Measurements from ENCODE around the gene SYNE2. TPM values are rescaled to one million over a fixed set of nuclear protein-coding genes. Genes with fewer than 3 reads are reported as not detected.

The SYNE2 gene
- total RNA-seq, 4 donors from 2014 or later = 65.8 to 174 (median 126) TPM

GRCh38 chr14:64008016-64008415 is 155.2 kb downstream of the SYNE2 start:
- TF ChIP-seq POLR2A (IDR thresholded peaks at IDR 0.05) (no peak), CTCF (IDR thresholded peaks at IDR 0.05) (no peak), EP300 (IDR thresholded peaks at IDR 0.05) (no peak), POLR2AphosphoS5 (IDR thresholded peaks at IDR 0.05) (no peak)
- Histone ChIP-seq H3K4me1 (peaks cover 0 to 14% (median 0%) of the 10 kb centered on the region in 3 donors), H3K27me3 (no peaks in the 10 kb centered on the region), H3K9me3 (no peaks in the 10 kb centered on the region), H3K4me3 (no peak overlapping the region), H3K27ac (no peak overlapping the region), H3K36me3 (peaks cover 0 to 57% of the 10 kb centered on the region in 2 donors)
- ATAC-seq = no peak
- 72 to 100% methylated on average over 2 of the region's 2 CpGs for WGBS, 2 donors (ENCODE audit: low coverage in 1 of 2)

- WGBS, 2 donors (ENCODE audit: low coverage in 1 of 2) = 86 to 92% methylated on average over 2 to 3 of the region's 3 CpGs
- peaks cover 0 to 5% (median 0%) of the 10 kb centered on the region in 3 donors for H3K9me3 ChIP-seq
- H3K4me1 ChIP-seq = peaks cover 0 to 14% (median 0%) of the 10 kb centered on the region in 3 donors
- TF ChIP-seq CTCF (IDR thresholded peaks at IDR 0.05) (no peak), POLR2A (IDR thresholded peaks at IDR 0.05) (no peak), EP300 (IDR thresholded peaks at IDR 0.05) (no peak), POLR2AphosphoS5 (IDR thresholded peaks at IDR 0.05) (no peak)
- H3K4me3 ChIP-seq = no peak overlapping the region
- ATAC-seq = no peak
- H3K27me3 ChIP-seq = no peaks in the 10 kb centered on the region
- H3K36me3 ChIP-seq = peaks cover 0 to 40% of the 10 kb centered on the region in 2 donors
- no peak overlapping the region for H3K27ac ChIP-seq
Observed at GRCh38 chr14:64012003-64012402, 159.2 kb downstream of the SYNE2 start.

GRCh38 chr14:64012720-64013119 is 159.9 kb downstream of the SYNE2 start:
- H3K9me3 ChIP-seq = peaks cover 0 to 5% (median 0%) of the 10 kb centered on the region in 3 donors
- H3K27ac ChIP-seq = no peak overlapping the region
- peaks cover 0 to 36% of the 10 kb centered on the region in 2 donors for H3K36me3 ChIP-seq
- 89 to 100% methylated on average over 1 of the region's 1 CpG for WGBS, 2 donors (ENCODE audit: low coverage in 1 of 2)
- no peaks in the 10 kb centered on the region for H3K27me3 ChIP-seq
- no peak for ATAC-seq
- TF ChIP-seq POLR2AphosphoS5 (IDR thresholded peaks at IDR 0.05) (no peak), POLR2A (IDR thresholded peaks at IDR 0.05) (no peak), EP300 (IDR thresholded peaks at IDR 0.05) (no peak), CTCF (IDR thresholded peaks at IDR 0.05) (no peak)
- H3K4me1 ChIP-seq = peaks cover 0 to 14% (median 0%) of the 10 kb centered on the region in 3 donors
- no peak overlapping the region for H3K4me3 ChIP-seq

GRCh38 chr14:64025479-64025878 is 172.7 kb downstream of the SYNE2 start:
- H3K4me1 ChIP-seq = peaks cover 0 to 23% (median 0%) of the 10 kb centered on the region in 3 donors
- TF ChIP-seq EP300 (IDR thresholded peaks at IDR 0.05) (no peak), POLR2A (IDR thresholded peaks at IDR 0.05) (no peak)
- peaks cover 0 to 72% of the 10 kb centered on the region in 2 donors for H3K36me3 ChIP-seq
- H3K27me3 ChIP-seq = no peaks in the 10 kb centered on the region
- no peak overlapping the region for H3K27ac ChIP-seq
- no peak for ATAC-seq
- no peak overlapping the region for H3K4me3 ChIP-seq
- WGBS, 2 donors (ENCODE audit: low coverage in 1 of 2) = 90 to 96% methylated on average over 3 of the region's 3 CpGs
- no peaks in the 10 kb centered on the region for H3K9me3 ChIP-seq

- Histone ChIP-seq H3K27ac (no peak overlapping the region), H3K4me3 (no peak overlapping the region), H3K27me3 (no peaks in the 10 kb centered on the region), H3K4me1 (peaks cover 0 to 34% (median 3%) of the 10 kb centered on the region in 3 donors), H3K36me3 (peaks cover 0 to 64% of the 10 kb centered on the region in 2 donors), H3K9me3 (no peaks in the 10 kb centered on the region)
- ATAC-seq = no peak
- 88 to 95% methylated on average over 2 of the region's 2 CpGs for WGBS, 2 donors (ENCODE audit: low coverage in 1 of 2)
- no peak for TF ChIP-seq EP300 (IDR thresholded peaks at IDR 0.05)
- TF ChIP-seq POLR2AphosphoS5 (IDR thresholded peaks at IDR 0.05) = no peak
- no peak for TF ChIP-seq POLR2A (IDR thresholded peaks at IDR 0.05)
- TF ChIP-seq CTCF (IDR thresholded peaks at IDR 0.05) = no peak
Observed at GRCh38 chr14:64026600-64026999, 173.8 kb downstream of the SYNE2 start.

Measured in gastroesophageal sphincter (tissue), 4 donors.